CD4-positive, alpha-beta T cell treated with Interleukin-17A for 1 hour (primary cell): Measurements from ENCODE around the gene DMRT1.

ENCODE experiments used
- DNase-seq: peaks from one replicate; pipeline ENCODE4 v3.0.0-alpha.2; 2020

Gene DMRT1

GRCh38 chr9:841371-842209 is at the start of gene DMRT1:
TSS of gene DMRT1 (plus strand) at chr9:841697. CDS start at chr9:841839, 142 bp downstream.
- DNase-seq, result no peak

- DNase-seq, result no peak
These were observed 48.9 kb upstream of the DMRT1 start for GRCh38 chr9:792331-793260.

- no peak for DNase-seq
These were observed 47.1 kb upstream of the DMRT1 start for GRCh38 chr9:794386-794785.

DNA sequence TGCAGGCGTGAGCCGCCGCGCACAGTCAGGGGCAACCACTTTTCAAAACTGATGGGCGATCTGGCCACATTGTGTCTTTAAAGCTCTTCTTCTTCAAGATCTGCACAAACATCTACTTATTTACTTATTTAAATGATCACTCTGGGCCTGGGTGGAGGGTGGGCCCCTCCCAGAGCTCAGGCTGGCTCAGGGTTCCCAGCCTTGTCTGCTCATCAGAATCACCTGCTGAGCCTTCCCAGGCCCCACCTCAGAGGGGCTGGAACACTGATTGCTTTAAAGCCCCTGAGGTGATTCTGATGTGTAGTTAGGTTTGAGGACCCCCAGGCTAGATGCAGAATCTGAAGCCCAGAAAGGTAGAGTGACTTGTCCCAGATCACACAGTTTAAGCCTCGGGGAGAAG is 45.6 kb upstream of the DMRT1 start:
- no peak for DNase-seq

DNA sequence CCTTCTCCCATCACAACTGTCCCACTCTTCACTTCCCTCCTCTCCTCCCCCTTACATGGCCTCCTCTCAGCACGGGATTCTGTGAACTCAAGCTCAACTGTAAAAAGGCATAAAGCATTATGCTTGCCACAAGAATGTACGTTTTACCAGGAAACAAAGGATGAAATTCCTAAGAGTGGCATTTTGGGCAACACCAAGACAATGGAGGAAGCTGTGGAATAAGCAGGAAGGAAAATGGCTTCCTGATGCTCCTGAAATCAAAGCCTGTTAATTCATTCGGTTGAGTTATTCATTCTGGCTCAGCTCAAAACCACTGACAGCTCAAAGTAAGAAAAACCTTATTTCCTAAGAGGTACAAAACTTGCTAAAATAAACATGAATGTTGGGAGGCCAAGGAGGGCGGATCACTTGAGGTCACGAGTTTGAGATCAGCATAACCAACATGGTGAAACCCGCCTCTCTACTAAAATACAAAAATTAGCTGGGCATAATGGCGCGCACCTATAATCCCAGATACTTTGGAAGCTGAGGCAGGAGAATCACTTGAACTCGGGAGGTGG is 40.8 kb upstream of the DMRT1 start:
- no peak for DNase-seq

- DNase-seq, result no peak
These were observed 40.0 kb upstream of the DMRT1 start for GRCh38 chr9:801399-802071.

DNA sequence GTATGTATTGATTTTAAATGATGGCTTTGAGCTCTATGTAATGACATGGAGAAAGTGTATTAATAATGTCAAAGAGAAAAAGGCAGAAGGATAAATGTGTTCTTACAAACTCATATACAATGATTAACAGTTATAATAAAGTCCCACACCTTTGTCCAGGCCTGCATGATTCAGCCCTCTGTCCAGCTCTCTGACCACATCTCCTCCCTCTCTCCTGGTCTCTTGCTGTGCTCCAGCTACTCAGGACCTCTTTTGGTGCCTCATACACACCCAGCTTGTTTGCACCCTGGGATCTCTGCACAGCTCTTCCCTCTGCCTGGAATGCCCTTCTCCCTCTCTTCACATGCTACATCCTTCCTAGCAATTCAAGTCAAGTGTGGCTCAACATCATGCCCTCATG is 37.5 kb upstream of the DMRT1 start:
- no peak for DNase-seq

DNA sequence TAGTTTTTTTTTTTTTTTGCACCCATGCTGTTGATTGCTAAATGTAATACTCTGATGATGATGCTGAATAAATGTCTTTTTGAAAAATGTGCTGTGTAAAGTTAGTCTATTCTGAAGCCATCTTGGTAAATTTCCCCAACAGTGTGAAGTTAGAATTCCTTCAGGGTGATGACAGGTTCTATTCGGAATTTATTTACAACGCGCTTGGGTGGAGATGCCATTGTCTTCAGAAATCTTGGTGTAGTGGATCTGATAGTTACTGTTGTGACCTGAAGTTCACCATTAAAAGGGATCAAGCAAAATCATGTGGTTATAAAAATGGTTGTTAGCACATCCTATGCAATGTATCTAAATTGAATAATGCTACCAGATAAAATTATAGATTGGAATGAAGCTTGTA is 36.3 kb upstream of the DMRT1 start:
- no peak for DNase-seq

GRCh38 chr9:806285-807156 is 35.0 kb upstream of the DMRT1 start:
- peak; percentile 12 for DNase-seq

DNA sequence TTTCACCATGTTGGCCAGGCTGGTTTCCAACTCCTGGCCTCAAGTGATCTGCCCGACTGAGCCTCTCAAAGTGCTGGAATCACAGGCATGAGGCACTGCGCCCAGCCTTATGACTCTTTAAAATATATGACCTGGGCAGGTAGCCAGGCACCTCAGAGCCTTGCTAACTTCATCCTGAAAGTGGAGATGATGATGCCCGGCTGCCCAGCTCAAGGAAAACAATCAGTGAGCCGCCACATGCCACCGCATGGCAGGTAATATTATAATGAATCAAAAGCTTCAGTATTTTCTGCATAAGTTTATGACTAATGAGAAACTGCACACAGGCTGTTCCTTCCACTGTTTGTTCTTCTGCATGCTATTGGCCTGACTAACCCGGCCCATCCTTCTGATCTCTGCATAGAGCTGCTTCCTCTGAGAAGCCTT is 30.4 kb upstream of the DMRT1 start:
- no peak for DNase-seq

DNA sequence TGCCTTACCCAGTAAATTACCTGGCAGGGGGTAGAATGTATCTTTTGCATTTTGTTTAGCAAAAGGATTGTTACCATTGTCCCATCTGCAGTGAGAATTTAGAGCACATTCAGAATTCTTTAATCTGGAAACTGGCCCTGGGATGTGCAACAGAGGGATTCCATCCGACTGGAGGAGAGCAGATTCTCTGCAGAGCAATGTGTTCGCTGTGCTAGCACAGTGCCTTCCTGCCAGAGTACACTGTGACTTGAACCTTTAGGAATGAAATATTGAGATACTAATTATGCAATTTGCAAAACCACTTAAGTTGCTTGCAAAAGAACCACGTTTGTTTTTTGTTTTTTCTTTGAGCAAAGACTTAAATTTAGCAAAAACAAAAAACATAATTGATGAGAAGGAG is 22.5 kb upstream of the DMRT1 start:
- DNase-seq, result no peak

- no peak for DNase-seq
These were observed 14.8 kb upstream of the DMRT1 start for GRCh38 chr9:826500-827280.

- DNase-seq, result no peak
These were observed 1.2 kb upstream of the DMRT1 start for GRCh38 chr9:840343-840742.

DNA sequence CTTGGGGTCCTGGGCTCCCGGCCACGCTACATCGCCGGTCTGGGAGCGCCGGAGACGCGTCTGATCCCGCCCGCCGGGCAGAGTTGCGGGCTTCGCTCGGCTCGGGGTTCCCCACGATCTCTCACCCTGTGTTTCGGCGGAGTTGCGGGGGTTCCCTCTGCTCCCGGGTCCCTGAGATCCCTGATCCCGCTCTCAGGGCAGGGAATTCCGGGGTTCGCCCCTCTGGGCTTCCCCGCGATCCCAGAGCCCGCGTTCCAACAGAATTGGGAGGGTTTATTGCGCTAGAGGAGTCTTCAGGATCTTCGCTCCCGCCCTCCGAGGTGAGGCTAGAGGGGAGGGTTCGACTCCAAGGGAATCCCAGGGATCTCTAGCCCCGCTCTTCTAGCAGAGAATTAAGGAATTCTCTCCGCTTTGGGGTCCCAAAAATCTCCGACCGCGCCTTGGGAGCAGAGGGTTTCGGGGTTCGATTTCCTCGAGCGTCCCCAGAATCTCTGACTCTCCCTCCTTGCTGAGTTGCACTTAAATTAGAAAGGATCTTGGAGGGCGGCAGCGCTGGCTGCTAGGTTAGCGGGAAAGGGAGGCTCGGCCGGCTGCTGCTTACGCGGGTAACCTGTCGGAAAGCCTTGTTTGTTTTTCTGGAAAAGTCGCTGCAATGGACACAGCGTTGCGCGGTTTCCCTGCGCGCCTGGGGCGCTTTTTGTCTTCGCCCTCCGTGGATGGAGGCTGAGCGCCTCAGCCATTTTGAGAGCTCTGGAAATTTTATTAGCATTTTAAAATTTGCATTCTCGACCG is 1.3 kb downstream of the DMRT1 start:
- no peak for DNase-seq

GRCh38 chr9:843427-843785 is 1.9 kb downstream of the DMRT1 start:
- DNase-seq, result no peak

- DNase-seq, result no peak
These were observed 5.4 kb downstream of the DMRT1 start for GRCh38 chr9:846852-847251.

- no peak for DNase-seq
These were observed 6.0 kb downstream of the DMRT1 start for GRCh38 chr9:847505-847904.

GRCh38 chr9:849431-849830 is 7.9 kb downstream of the DMRT1 start:
- no peak for DNase-seq

DNA sequence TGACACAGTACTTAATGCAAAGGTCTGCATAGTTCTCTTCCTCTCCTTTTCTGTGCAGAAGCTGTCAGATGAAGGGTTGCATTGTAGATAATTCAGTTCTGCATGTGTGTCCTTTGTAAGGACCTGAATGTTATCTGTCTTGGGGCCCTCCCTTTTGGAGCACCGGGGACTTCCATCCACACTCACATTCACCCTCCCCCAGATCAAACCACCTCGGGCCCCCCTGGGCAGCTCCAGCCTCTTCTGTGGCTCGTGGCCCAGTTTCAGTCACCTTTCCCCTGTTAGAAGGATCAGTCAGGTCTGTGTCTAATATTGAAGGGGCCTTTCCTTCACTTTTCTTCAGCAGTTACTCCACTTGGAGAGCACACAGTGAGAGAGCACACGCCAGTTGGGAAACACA is 11.0 kb downstream of the DMRT1 start:
- no peak for DNase-seq

- no peak for DNase-seq
These were observed 17.8 kb downstream of the DMRT1 start for GRCh38 chr9:859251-859650.
